ENCODE measurements around the gene NSD1. TPM values are rescaled to one million over a fixed set of nuclear protein-coding genes. Genes with fewer than 3 reads are reported as not detected.

The NSD1 gene
- total RNA-seq, 3 donors from 2014 or later = 59.3 to 103 (median 69.7) TPM

GRCh38 chr5:177295924-177296323 is 162.4 kb downstream of the NSD1 start:
- peak; percentile 2 for ATAC-seq

DNA sequence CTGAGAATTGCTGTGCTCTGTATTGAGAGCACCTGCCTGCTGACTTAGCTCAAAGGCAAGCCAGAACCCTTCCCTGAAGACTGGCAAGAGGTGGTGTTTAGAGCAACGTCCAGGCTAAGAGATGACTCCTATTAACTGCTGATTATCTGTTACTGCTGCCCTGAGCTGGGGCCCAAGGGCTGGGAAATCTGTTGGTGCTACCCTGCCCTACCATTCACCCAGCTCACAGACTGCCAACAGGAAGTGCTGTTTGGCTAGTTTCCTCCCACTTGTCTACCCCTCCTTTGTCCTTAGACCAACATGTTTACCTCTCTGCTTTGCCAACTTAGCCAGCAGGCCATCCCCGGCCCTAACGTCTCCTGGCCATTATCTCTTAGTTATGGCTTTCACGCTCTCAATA is 163.0 kb downstream of the NSD1 start:
- intact Hi-C loops (cut with DNase I, micrococcal nuclease) = no loop called here
- Histone ChIP-seq H3K4me1 (ENCODE audit: low read depth) (peaks cover 30% of the 10 kb centered on the region), H3K9me3 (no peaks in the 10 kb centered on the region), H3K4me3 (no peak overlapping the region), H3K36me3 (ENCODE audit: low read depth) (peaks cover 9% of the 10 kb centered on the region)
- TF ChIP-seq, protein P1, sequence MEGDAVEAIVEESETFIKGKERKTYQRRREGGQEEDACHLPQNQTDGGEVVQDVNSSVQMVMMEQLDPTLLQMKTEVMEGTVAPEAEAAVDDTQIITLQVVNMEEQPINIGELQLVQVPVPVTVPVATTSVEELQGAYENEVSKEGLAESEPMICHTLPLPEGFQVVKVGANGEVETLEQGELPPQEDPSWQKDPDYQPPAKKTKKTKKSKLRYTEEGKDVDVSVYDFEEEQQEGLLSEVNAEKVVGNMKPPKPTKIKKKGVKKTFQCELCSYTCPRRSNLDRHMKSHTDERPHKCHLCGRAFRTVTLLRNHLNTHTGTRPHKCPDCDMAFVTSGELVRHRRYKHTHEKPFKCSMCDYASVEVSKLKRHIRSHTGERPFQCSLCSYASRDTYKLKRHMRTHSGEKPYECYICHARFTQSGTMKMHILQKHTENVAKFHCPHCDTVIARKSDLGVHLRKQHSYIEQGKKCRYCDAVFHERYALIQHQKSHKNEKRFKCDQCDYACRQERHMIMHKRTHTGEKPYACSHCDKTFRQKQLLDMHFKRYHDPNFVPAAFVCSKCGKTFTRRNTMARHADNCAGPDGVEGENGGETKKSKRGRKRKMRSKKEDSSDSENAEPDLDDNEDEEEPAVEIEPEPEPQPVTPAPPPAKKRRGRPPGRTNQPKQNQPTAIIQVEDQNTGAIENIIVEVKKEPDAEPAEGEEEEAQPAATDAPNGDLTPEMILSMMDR (IDR thresholded peaks at IDR 0.05) = no peak
- ATAC-seq (peak; percentile 31), DNase-seq (no peak)

More at GRCh38 chr5:177295924-177296323, 162.4 kb downstream of the NSD1 start:
- peaks cover 23% of the 10 kb centered on the region for H3K4me1 ChIP-seq (ENCODE audit: low read depth)
- H3K9me3 ChIP-seq = no peaks in the 10 kb centered on the region
- peaks cover 9% of the 10 kb centered on the region for H3K36me3 ChIP-seq (ENCODE audit: low read depth)
- TF ChIP-seq, protein P1 (IDR thresholded peaks at IDR 0.05) = no peak
- intact Hi-C loops (cut with DNase I, micrococcal nuclease) = no loop called here
- DNase-seq = no peak
- H3K4me3 ChIP-seq = no peak overlapping the region

GRCh38 chr5:177297922-177298321 is 164.3 kb downstream of the NSD1 start:
- ATAC-seq (no peak), DNase-seq (no peak)
- Histone ChIP-seq H3K4me3 (no peak overlapping the region), H3K4me1 (ENCODE audit: low read depth) (peaks cover 42% of the 10 kb centered on the region), H3K9me3 (no peaks in the 10 kb centered on the region), H3K36me3 (ENCODE audit: low read depth) (peaks cover 9% of the 10 kb centered on the region)
- TF ChIP-seq, protein P1 (IDR thresholded peaks at IDR 0.05) = no peak
- intact Hi-C loops (cut with DNase I, micrococcal nuclease) = no loop called here

GRCh38 chr5:177299697-177300096 is 166.1 kb downstream of the NSD1 start:
- TF ChIP-seq, protein P1 (IDR thresholded peaks at IDR 0.05) = no peak

DNA sequence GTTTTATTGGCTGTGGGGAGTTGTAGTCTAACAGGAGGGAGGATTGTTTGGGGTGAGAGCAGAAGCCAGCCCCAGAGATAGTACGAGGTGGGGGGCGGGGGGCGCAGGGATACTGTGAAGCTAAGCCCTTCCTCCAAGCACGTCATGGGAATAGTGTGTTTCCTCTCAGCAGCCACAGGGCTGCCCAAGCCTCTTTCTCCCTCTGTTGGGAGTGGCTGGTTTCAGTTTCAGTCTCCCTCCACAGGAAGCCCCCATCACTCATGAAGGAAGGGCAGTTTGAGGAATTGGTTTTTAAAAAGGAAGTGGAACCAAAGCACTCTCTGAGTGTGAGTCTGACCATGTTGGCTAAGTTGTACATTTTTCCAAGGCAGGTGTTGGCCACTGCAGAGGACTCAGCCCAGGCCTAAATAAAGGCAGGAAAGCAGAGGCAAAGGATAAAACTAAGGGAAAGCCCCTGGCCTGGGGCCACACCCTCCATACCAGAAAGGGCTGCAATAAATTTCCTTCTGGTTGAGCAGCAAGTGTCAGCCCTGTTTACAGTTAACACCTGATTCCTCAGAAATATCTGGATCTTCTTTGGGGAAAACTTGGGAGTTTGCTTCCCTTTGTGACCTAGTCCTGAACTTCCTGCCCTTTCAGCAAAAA is 166.8 kb downstream of the NSD1 start:
- DNase-seq = peak; percentile 74 to 80 (median 79)
- ATAC-seq = peak; percentile 52
- H3K36me3 ChIP-seq (ENCODE audit: low read depth) = no peaks in the 10 kb centered on the region
- peaks cover 51% of the 10 kb centered on the region for H3K4me1 ChIP-seq (ENCODE audit: low read depth)
- H3K4me3 ChIP-seq = no peak overlapping the region
- intact Hi-C loops (cut with DNase I, micrococcal nuclease) = no loop called here
- H3K9me3 ChIP-seq = no peaks in the 10 kb centered on the region
- TF ChIP-seq, protein P1 (IDR thresholded peaks at IDR 0.05) = no peak

More at GRCh38 chr5:177299697-177300096, 166.1 kb downstream of the NSD1 start:
- no peak overlapping the region for H3K4me3 ChIP-seq
- ATAC-seq (no peak), DNase-seq (no peak)
- intact Hi-C loops (cut with DNase I, micrococcal nuclease) = no loop called here
- H3K9me3 ChIP-seq = no peaks in the 10 kb centered on the region
- H3K36me3 ChIP-seq (ENCODE audit: low read depth) = no peaks in the 10 kb centered on the region
- peaks cover 44% of the 10 kb centered on the region for H3K4me1 ChIP-seq (ENCODE audit: low read depth)
